Stimulated activated CD4-positive, alpha-beta T cell treated with anti-CD3 and anti-CD28 coated beads, Interleukin-2, amount 100 ng/mL, for 48 hours (primary cell): ENCODE measurements around the gene TXNL1.
"Not testable (repeated sequence)": the region's sequence is repeated elsewhere in the genome, so short reads cannot be mapped to it uniquely, and the experiment has no call there.

Experiments
- DNase-seq, 2 donors: peaks; one replicate each; pipeline ENCODE4 v3.0.0-alpha.2; 2020

Gene TXNL1

DNA sequence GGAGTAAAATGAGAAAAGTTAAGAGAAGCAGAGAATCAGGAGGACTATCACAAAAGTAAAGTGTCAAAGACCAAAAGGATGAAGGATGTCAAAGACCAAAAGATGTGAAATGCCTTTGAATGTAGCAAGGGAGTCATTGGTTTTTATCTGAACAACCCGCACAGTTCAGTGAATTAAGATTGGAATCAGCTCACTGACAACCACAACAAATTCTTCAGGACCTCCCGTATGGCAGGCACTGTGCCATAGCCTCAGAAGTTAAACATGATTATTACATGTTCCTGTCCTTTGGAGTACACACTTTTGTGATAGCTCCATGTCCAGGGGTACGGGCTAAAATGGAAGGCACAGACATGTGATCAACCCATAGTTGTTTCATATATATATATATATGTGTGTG lies 5.0 kb upstream of the TXNL1 start:
- no peak for DNase-seq

DNA sequence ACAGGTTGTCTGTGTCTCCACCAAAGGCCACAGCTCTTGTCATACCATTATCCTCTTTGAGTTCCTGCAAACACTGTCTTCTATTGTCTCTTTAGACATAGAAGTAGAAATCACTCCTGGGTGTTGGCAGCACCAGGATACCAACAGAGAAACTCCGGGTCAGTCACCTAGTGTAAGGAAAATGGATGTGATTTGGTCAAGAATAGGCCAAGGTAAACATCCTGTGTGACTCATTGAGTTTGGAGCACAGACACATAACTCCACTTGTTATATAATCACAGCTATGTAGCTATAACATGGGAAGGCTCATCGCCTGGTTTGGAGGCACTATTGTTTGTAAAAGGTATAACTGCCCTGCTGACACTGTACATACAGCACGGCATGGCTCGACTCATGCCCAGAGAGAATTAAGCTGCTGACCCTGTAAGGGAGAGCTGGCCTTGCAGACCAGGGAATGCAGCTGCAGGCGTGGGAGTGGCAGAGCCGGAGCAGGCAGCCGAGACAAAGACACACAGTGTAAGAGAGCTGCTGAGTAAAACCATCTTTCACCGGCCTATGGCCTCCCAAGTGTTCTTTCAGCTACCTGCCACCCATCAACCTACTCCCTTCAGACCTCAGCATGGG lies 3.4 kb upstream of the TXNL1 start:
- no peak for DNase-seq

DNA sequence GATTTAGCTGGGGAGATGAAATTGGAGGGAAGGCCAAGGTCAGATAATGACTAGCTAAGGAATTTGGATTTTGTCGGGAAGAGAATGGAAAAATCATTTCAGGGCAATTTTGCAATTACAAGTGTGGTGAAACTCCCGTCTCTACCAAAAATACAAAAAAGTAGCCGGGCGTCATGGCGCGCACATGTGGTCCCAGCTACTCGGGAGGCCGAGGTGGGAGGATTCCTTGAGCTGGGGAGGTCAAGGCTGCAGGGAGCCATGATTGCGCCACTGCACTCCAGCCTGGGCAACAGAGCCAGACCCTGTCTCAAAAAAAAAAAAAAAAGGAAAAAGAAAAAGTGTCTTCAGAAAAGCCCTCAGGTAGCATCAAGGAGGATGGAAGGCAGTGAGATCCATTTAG lies 1.2 kb upstream of the TXNL1 start:
- no peak for DNase-seq

DNA sequence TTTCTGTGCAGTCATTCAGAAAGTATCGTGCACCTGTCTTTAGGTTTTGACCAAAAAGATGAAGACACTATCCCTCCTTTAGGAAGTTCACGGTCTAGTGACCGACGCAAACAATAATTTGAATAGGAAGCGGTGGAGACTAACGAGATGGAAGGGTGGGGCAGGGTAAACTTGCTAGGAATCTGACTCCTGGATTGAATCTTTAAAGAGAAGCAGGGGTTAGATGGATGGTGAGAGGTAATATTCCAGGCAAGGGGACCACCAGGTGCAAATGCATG lies 651 bp upstream of the TXNL1 start:
- DNase-seq, result no peak

DNA sequence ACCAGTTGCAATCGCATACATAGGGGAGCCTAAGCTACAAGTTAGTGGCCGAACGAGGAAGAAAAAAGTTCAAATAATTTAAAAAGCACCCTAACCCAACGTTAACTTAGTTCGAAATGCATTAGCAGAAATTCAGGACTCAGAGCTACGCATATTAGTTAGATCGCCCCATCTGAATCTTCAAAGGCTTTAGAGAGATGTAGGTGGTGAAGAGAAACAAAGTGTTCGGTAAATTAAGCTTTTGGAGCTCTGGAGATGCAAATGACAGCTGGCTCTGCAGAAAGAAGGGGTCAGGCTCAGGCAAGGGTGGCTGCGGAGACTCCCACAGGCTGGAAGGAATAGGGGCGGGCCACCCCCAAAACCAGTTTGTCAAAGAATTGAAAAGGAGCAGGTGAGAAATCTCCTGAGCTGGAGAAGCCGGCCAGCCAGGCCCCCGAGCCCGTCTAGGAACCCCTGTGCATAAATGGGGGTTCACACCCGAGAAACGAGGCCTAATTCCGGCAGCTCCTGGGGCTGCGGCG lies 621 bp downstream of the TXNL1 start:
- no peak for DNase-seq

DNA sequence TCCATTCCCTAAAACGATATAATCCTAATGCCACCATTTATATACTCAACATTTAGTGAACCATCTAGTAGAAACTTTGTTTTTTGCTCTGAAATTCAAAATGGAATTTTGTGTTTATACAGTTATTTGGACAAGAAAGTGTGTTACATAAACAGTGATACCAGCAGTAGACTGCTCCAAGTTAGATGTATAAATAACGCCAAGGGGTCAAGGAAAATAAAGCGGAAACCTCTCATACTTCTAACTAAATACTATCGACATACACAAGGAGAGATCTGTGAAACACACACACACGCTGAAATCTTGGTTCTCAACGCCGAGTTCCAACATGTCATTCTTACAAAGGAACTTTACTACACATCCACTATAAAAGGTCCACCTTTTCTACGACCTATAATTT lies 1.2 kb downstream of the TXNL1 start:
- no peak for DNase-seq

DNA sequence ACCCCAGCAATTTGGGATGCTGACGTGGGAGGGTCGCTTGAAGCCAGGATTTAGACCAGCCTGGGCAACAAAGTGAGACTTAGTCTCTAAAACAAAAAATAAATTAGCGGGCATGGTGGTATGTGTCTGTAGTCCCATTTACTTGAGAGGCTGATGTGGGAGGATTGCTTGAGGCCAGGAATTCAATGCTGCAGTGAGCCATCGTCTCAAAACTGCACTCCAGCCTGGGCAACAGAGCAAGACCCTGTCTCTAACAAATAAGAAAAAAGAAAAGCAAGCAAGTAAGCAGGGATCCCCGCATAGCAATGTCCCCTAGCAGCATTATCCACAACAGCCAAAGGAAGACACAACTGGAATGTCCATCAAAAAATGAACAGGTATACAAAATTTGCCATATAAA lies 3.4 kb downstream of the TXNL1 start:
- no peak for DNase-seq

- DNase-seq, result no peak
Measured at GRCh38 chr18:56632070-56633022, 6.0 kb downstream of the TXNL1 start.

GRCh38 chr18:56627991-56628390 lies 10.4 kb downstream of the TXNL1 start:
- DNase-seq, result no peak

- no peak for DNase-seq
Measured at GRCh38 chr18:56615738-56616520, 22.5 kb downstream of the TXNL1 start.

DNA sequence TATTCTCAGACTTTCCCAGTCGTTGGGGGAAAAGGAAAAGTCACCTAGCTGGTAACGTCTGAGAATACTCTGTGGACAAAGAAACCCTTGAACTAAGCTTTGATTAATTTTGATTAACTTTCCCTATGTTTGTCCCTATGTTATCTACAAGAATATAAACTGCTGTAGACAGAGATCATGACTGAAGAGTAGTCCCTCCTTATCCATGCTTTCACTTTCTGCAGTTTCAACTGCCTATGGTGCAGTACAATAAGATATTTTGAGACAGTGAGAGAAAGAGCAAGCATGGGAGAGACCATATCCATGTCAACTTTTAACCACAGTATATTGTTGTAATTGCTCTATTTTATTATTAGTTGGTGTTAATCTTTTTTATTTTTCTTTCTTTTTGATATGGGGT lies 31.8 kb downstream of the TXNL1 start:
- no peak for DNase-seq

DNA sequence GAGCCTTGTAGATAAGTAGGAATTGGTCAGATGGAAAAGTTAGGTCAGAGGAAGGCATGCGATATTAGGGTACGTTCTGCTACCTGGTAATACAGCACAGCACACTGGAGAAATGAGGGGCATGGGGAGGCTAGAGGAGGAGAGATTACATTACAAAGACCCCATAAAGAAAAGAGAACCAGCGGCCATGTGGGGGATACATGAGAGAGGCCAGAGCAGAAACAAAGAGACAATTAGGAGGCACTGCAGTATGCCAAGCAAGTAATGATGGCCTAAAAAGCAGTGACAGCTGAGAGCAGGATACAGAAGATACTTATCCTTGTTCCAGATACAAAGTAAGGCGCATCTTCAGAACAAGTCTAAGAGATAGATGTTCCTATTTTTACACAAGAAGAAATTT lies 40.0 kb downstream of the TXNL1 start:
- no peak for DNase-seq

- DNase-seq, result no peak
Measured at GRCh38 chr18:56593906-56594305, 44.5 kb downstream of the TXNL1 start.

DNA sequence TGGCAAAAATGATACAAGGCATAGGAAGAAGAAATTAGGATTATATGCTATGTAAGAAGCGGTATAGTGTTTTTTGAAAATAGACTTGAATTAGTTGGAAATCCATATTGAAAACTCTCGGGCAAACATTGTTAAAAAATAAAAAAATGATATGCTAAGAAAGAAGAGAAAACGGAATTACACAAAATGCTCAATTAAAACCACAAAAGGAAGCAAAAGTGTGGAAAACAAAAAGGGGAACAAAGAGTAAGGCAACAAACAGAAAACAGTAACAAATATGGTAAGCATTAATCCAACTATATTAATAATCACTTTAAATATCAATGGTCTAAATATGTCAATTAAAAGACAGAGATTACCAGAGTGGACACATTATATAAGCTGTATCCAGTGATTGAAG lies 58.4 kb downstream of the TXNL1 start:
- DNase-seq, result no peak

GRCh38 chr18:56579451-56579850 lies 58.9 kb downstream of the TXNL1 start:
- DNase-seq, result no peak

- no peak for DNase-seq
Measured at GRCh38 chr18:56576826-56577573, 61.4 kb downstream of the TXNL1 start.

GRCh38 chr18:56575819-56576663 lies 62.4 kb downstream of the TXNL1 start:
- DNase-seq, result no peak

- no peak for DNase-seq
Measured at GRCh38 chr18:56574861-56575260, 63.5 kb downstream of the TXNL1 start.

GRCh38 chr18:56572267-56572666 lies 66.1 kb downstream of the TXNL1 start:
- DNase-seq, result not testable (repeated sequence)

DNA sequence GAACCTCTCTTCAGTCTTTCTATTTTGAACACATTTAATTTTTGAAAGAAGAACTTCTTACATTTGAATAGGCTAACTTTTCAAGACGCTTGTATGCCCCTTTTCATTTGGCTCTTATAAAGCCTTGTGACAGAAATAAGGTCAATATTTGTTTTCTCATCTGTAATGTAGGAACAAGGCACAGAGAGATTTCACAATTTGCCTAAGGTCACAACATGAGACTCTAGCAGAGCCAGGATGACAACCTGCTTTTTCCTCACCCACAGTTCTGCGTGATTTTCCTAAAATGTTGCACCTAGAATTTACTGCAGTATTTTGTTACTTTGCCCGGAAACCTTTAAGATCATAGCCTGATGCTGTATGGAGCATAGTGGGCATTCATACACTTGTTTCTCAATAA lies 67.4 kb downstream of the TXNL1 start:
- no peak for DNase-seq

DNA sequence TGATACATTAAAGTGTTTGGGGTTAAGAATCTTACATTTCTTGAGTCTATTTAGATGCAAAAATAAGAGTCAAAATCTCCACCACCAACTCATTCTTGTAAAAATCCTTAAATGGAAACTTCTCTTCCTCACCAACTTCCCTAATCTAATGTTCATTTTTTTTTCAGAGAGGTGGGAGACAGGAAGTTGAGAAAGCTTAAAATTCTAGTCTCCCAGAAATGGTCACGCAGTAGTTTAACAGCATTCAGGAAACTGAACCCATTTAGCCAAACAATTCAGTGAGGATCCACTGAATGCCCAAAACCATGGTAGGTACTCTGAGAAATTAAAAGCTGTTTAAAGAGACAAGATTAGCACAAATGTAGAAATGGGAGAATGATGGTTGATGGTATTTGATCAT lies 69.0 kb downstream of the TXNL1 start:
- no peak for DNase-seq

DNA sequence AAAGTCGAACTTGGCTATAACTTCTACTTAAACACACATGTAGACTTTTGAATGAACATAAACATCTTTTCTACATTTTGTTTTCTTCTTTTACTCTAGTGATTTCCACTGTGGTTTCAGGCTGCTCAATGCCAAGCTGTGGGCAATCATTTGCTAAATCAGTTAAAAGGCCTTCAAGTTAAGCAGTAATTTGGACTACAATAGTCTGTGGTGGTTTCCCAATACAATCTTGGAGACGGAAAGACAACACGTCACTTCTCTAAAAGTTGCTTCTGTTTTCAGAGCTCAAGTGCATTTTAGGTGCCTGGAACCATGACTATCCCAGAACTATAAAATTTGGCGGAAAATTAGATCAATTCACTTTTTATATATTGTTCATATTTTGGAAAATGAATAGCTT lies 69.4 kb downstream of the TXNL1 start:
- no peak for DNase-seq
